OCI-LY1 (cell line): ENCODE data around the gene COL6A3.

ENCODE experiments used
- H2AFZ ChIP-seq: fragments of 200-600 bp; sonication (generic), shearing (Covaris generic); 2 replicates; pipeline ENCODE4 v1.6.0; 2014; ENCODE audit warnings: antibody characterized with exemption, mild to moderate bottlenecking, low read length
- H3F3A ChIP-seq: fragments of 200-600 bp; sonication (generic), shearing (Covaris generic); 2 replicates; pipeline ENCODE4 v1.6.0; 2014; ENCODE audit warnings: mild to moderate bottlenecking, antibody characterized with exemption, low read length, moderate library complexity; ENCODE audit not compliant: insufficient read depth
- H3K27ac ChIP-seq: fragments of 200-600 bp; sonication (generic); 2 replicates; pipeline ENCODE4 v1.5.1; 2014; ENCODE audit warnings: low read length, mixed run types, mild to moderate bottlenecking, low read depth; ENCODE audit not compliant: poor library complexity, severe bottlenecking
- H3K27me3 ChIP-seq: fragments of 200-600 bp; sonication (generic); 2 replicates; pipeline ENCODE4 v1.6.0; 2014; ENCODE audit warnings: antibody characterized with exemption, mild to moderate bottlenecking, low read length, moderate library complexity; ENCODE audit not compliant: insufficient read depth
- H3K36me3 ChIP-seq: fragments of 200-600 bp; sonication (generic); 2 replicates; pipeline ENCODE4 v1.6.1; 2014; ENCODE audit warnings: mild to moderate bottlenecking, antibody characterized with exemption, low read length, moderate library complexity, mixed read lengths; ENCODE audit not compliant: insufficient read depth
- H3K4me1 ChIP-seq: fragments of 200-600 bp; sonication (generic); 2 replicates; pipeline ENCODE4 v1.5.1; 2014; ENCODE audit warnings: mild to moderate bottlenecking, low read length, moderate library complexity; ENCODE audit not compliant: insufficient read depth, severe bottlenecking
- H3K4me2 ChIP-seq: fragments of 200-600 bp; sonication (generic), shearing (Covaris generic); 2 replicates; pipeline ENCODE4 v1.6.1; 2014; ENCODE audit warnings: low read length
- H3K4me3 ChIP-seq: fragments of 200-600 bp; sonication (generic); 2 replicates; pipeline ENCODE4 v1.5.1; 2014; ENCODE audit warnings: low read length, low read depth, mild to moderate bottlenecking, mixed read lengths; ENCODE audit not compliant: poor library complexity, severe bottlenecking
- H3K79me2 ChIP-seq: fragments of 200-600 bp; shearing (Covaris generic); 2 replicates; pipeline ENCODE4 v1.6.1; 2016; ENCODE audit warnings: mixed run types, low read length, mixed read lengths; ENCODE audit not compliant: insufficient read depth
- H3K9ac ChIP-seq: fragments of 200-600 bp; sonication (generic), shearing (Covaris generic); 2 replicates; pipeline ENCODE4 v1.6.1; 2014; ENCODE audit warnings: mild to moderate bottlenecking, low read length, mixed read lengths
- H3K9me2 ChIP-seq: fragments of 200-600 bp; sonication (generic), shearing (Covaris generic); 2 replicates; pipeline ENCODE4 v1.6.1; 2014; ENCODE audit warnings: low read depth, mild to moderate bottlenecking, low read length, mixed read lengths
- H3K9me3 ChIP-seq: fragments of 200-600 bp; shearing (Covaris generic); 2 replicates; pipeline ENCODE4 v1.6.1; 2014; ENCODE audit warnings: low read length, mixed read lengths
- H4K20me1 ChIP-seq: fragments of 200-600 bp; sonication (generic), shearing (Covaris generic); 2 replicates; pipeline ENCODE4 v1.6.0; 2016; ENCODE audit warnings: mild to moderate bottlenecking, low read length; ENCODE audit not compliant: insufficient read depth
- CTCF ChIP-seq: fragments of 200-600 bp; sonication (generic), shearing (Covaris generic); IDR thresholded peaks from 2 replicates; pipeline ENCODE4 v1.5.1; 2017; ENCODE audit warnings: mild to moderate bottlenecking, antibody characterized with exemption, low read length, moderate library complexity, mixed read lengths
- EZH2 ChIP-seq: fragments of 200-600 bp; sonication (generic), shearing (Covaris generic); IDR thresholded peaks from 2 replicates; pipeline ENCODE4 v1.8.0; 2017; ENCODE audit warnings: borderline replicate concordance, mixed run types, mild to moderate bottlenecking, antibody characterized with exemption, low read length, moderate library complexity, mixed read lengths

COL6A3 gene

GRCh38 chr2:237312021-237312755 lies 101.8 kb downstream of the COL6A3 start:
- no peak overlapping the region for H3K27ac ChIP-seq
- H3K9me3 ChIP-seq: no peaks in the 10 kb centered on the region
- no peak overlapping the region for H2AFZ ChIP-seq
- no peaks in the 10 kb centered on the region for H4K20me1 ChIP-seq
- no peaks in the 10 kb centered on the region for H3K36me3 ChIP-seq
- no peak for TF ChIP-seq EZH2
- TF ChIP-seq CTCF: no peak
- no peak overlapping the region for H3K4me2 ChIP-seq
- no peak overlapping the region for H3K9ac ChIP-seq
- H3K4me3 ChIP-seq: no peak overlapping the region
- peaks cover 8% of the 10 kb centered on the region; the same call in 1 of the 2 replicates for H3K27me3 ChIP-seq
- no peaks in the 10 kb centered on the region for H3K9me2 ChIP-seq
- H3K79me2 ChIP-seq: no peaks in the 10 kb centered on the region
- no peaks in the 10 kb centered on the region for H3K4me1 ChIP-seq
- H3F3A ChIP-seq: no peaks in the 10 kb centered on the region

- Histone ChIP-seq H3K9me3 (no peaks in the 10 kb centered on the region), H3K9ac (no peak overlapping the region), H3F3A (no peaks in the 10 kb centered on the region), H2AFZ (no peak overlapping the region), H3K4me3 (no peak overlapping the region), H3K4me2 (no peak overlapping the region), H3K4me1 (no peaks in the 10 kb centered on the region), H3K79me2 (no peaks in the 10 kb centered on the region), H3K36me3 (no peaks in the 10 kb centered on the region), H3K27me3 (no peaks in the 10 kb centered on the region; the same call in 1 of the 2 replicates), H3K9me2 (no peaks in the 10 kb centered on the region), H4K20me1 (no peaks in the 10 kb centered on the region), H3K27ac (no peak overlapping the region)
- TF ChIP-seq EZH2 (no peak), CTCF (peak; percentile 39; the same call in 1 of the 2 replicates)
Observed at GRCh38 chr2:237310515-237311114, 103.3 kb downstream of the COL6A3 start.

GRCh38 chr2:237309416-237309815 lies 104.5 kb downstream of the COL6A3 start:
- TF ChIP-seq CTCF (no peak), EZH2 (no peak)
- Histone ChIP-seq H4K20me1 (no peaks in the 10 kb centered on the region), H3K27me3 (no peaks in the 10 kb centered on the region; the same call in 1 of the 2 replicates), H3F3A (no peaks in the 10 kb centered on the region), H3K9me3 (no peaks in the 10 kb centered on the region), H3K9ac (no peak overlapping the region), H3K36me3 (no peaks in the 10 kb centered on the region), H3K4me3 (no peak overlapping the region), H3K79me2 (no peaks in the 10 kb centered on the region), H3K27ac (no peak overlapping the region), H3K4me1 (no peaks in the 10 kb centered on the region), H2AFZ (no peak overlapping the region), H3K4me2 (no peak overlapping the region), H3K9me2 (no peaks in the 10 kb centered on the region)
